ENCODE data around the gene TMCO6.
"Not testable (repeated sequence)": the region's sequence is repeated elsewhere in the genome, so short reads cannot be mapped to it uniquely, and the experiment has no call there.

TMCO6 gene

GRCh38 chr5:140607031-140607430 lies 32.2 kb upstream of the TMCO6 start:
- POLR2A ChIA-PET = no interaction called here
- H3K9me3 ChIP-seq (ENCODE audit: control extremely low read depth in 1 of 5, control insufficient read depth in 4 of 5, insufficient read depth in 2 of 5, low read depth in 1 of 5, low read length in 4 of 5) = peaks cover 0 to 2% (median 0%) of the 10 kb centered on the region in 5 experiments
- H3K27me3 ChIP-seq (replicated peaks in 2 of 5; ENCODE audit: control insufficient read depth in 4 of 5, insufficient read depth in 5 of 5, low read length in 4 of 5) = peaks cover 0 to 8% (median 2%) of the 10 kb centered on the region in 5 experiments
- no peaks in the 10 kb centered on the region for H3K36me3 ChIP-seq (ENCODE audit: control insufficient read depth in 4 of 4, insufficient read depth in 4 of 4, low read length in 3 of 4)
- peaks cover 5 to 29% (median 18%) of the 10 kb centered on the region in 4 experiments for H3K4me1 ChIP-seq (ENCODE audit: control extremely low read depth in 1 of 4, control insufficient read depth in 4 of 4, insufficient read depth in 4 of 4, low read length in 3 of 4)
- no peak overlapping the region for H3K4me3 ChIP-seq (ENCODE audit: control insufficient read depth in 1 of 7, extremely low read depth in 1 of 7, insufficient read depth in 4 of 7, low read depth in 2 of 7, low read length in 6 of 7)
- CTCF ChIA-PET = interaction anchor here (1.0 kb wide), 1 partner anchor 30 kb away, joined by 3 read pairs; no protein-coding TSS in a partner anchor
- WGBS (ENCODE audit: insufficient coverage) = no CpG with 5 or more reads among the region's 2 CpGs
- H3K27ac ChIP-seq (ENCODE audit: insufficient read depth in 1 of 2, low read depth in 1 of 2, low read length in 2 of 2, poor library complexity in 1 of 2, severe bottlenecking in 2 of 2) = no peak overlapping the region
- DNase-seq = no peak

GRCh38 chr5:140608722-140609121 lies 30.5 kb upstream of the TMCO6 start:
- Histone ChIP-seq H3K4me3 (ENCODE audit: control insufficient read depth in 1 of 7, extremely low read depth in 1 of 7, insufficient read depth in 4 of 7, low read depth in 2 of 7, low read length in 6 of 7) (peak overlapping the region in 1 of 7 experiments; percentile 49), H3K4me1 (ENCODE audit: control extremely low read depth in 1 of 4, control insufficient read depth in 4 of 4, insufficient read depth in 4 of 4, low read length in 3 of 4) (peaks cover 12 to 38% (median 28%) of the 10 kb centered on the region in 4 experiments), H3K36me3 (ENCODE audit: control insufficient read depth in 4 of 4, insufficient read depth in 4 of 4, low read length in 3 of 4) (no peaks in the 10 kb centered on the region), H3K9me3 (ENCODE audit: control extremely low read depth in 1 of 5, control insufficient read depth in 4 of 5, insufficient read depth in 2 of 5, low read depth in 1 of 5, low read length in 4 of 5) (peaks cover 0 to 2% (median 0%) of the 10 kb centered on the region in 5 experiments), H3K27ac (ENCODE audit: insufficient read depth in 1 of 2, low read depth in 1 of 2, low read length in 2 of 2, poor library complexity in 1 of 2, severe bottlenecking in 2 of 2) (no peak overlapping the region), H3K27me3 (replicated peaks in 2 of 5; ENCODE audit: control insufficient read depth in 4 of 5, insufficient read depth in 5 of 5, low read length in 4 of 5) (peaks cover 0 to 8% (median 2%) of the 10 kb centered on the region in 5 experiments)
- DNase-seq = no peak
- POLR2A ChIA-PET = no interaction called here
- CTCF ChIA-PET = interaction anchor here (1.0 to 2.5 kb wide), 7 partner anchors 9 to 37 kb away, joined by 3 to 6 read pairs (median 4); no protein-coding TSS in a partner anchor

GRCh38 chr5:140609126-140609525 lies 30.1 kb upstream of the TMCO6 start:
- DNase-seq = peak in 2 of 3 donors; percentile 57 to 67
- H3K27me3 ChIP-seq (replicated peaks in 2 of 5; ENCODE audit: control insufficient read depth in 4 of 5, insufficient read depth in 5 of 5, low read length in 4 of 5) = peaks cover 0 to 8% (median 2%) of the 10 kb centered on the region in 5 experiments
- H3K4me3 ChIP-seq (ENCODE audit: control insufficient read depth in 1 of 7, extremely low read depth in 1 of 7, insufficient read depth in 4 of 7, low read depth in 2 of 7, low read length in 6 of 7) = peak overlapping the region in 1 of 7 experiments; percentile 49
- no peaks in the 10 kb centered on the region for H3K36me3 ChIP-seq (ENCODE audit: control insufficient read depth in 4 of 4, insufficient read depth in 4 of 4, low read length in 3 of 4)
- H3K9me3 ChIP-seq (ENCODE audit: control extremely low read depth in 1 of 5, control insufficient read depth in 4 of 5, insufficient read depth in 2 of 5, low read depth in 1 of 5, low read length in 4 of 5) = peaks cover 0 to 2% (median 0%) of the 10 kb centered on the region in 5 experiments
- WGBS (ENCODE audit: insufficient coverage) = 80% methylated on average over 1 of the region's 4 CpGs
- no peak overlapping the region for H3K27ac ChIP-seq (ENCODE audit: insufficient read depth in 1 of 2, low read depth in 1 of 2, low read length in 2 of 2, poor library complexity in 1 of 2, severe bottlenecking in 2 of 2)
- POLR2A ChIA-PET = no interaction called here
- peaks cover 12 to 38% (median 28%) of the 10 kb centered on the region in 4 experiments for H3K4me1 ChIP-seq (ENCODE audit: control extremely low read depth in 1 of 4, control insufficient read depth in 4 of 4, insufficient read depth in 4 of 4, low read length in 3 of 4)
- CTCF ChIA-PET = interaction anchor here (1.0 to 2.5 kb wide), 7 partner anchors 9 to 38 kb away, joined by 3 to 6 read pairs (median 4); no protein-coding TSS in a partner anchor

GRCh38 chr5:140611020-140611521 lies 28.2 kb upstream of the TMCO6 start:
- POLR2A ChIA-PET = interaction anchor here (0.8 kb wide), 1 partner anchor 15 kb away, joined by 4 read pairs; no protein-coding TSS in a partner anchor
- Histone ChIP-seq H3K4me3 (ENCODE audit: control insufficient read depth in 1 of 7, extremely low read depth in 1 of 7, insufficient read depth in 4 of 7, low read depth in 2 of 7, low read length in 6 of 7) (peak overlapping the region in 1 of 7 experiments; percentile 30), H3K4me1 (ENCODE audit: control extremely low read depth in 1 of 4, control insufficient read depth in 4 of 4, insufficient read depth in 4 of 4, low read length in 3 of 4) (peaks cover 12 to 38% (median 28%) of the 10 kb centered on the region in 4 experiments), H3K27ac (ENCODE audit: insufficient read depth in 1 of 2, low read depth in 1 of 2, low read length in 2 of 2, poor library complexity in 1 of 2, severe bottlenecking in 2 of 2) (no peak overlapping the region), H3K27me3 (replicated peaks in 2 of 5; ENCODE audit: control insufficient read depth in 4 of 5, insufficient read depth in 5 of 5, low read length in 4 of 5) (peaks cover 0 to 17% (median 2%) of the 10 kb centered on the region in 5 experiments), H3K36me3 (ENCODE audit: control insufficient read depth in 4 of 4, insufficient read depth in 4 of 4, low read length in 3 of 4) (no peaks in the 10 kb centered on the region), H3K9me3 (ENCODE audit: control extremely low read depth in 1 of 5, control insufficient read depth in 4 of 5, insufficient read depth in 2 of 5, low read depth in 1 of 5, low read length in 4 of 5) (peaks cover 0 to 2% (median 0%) of the 10 kb centered on the region in 5 experiments)
- WGBS (ENCODE audit: insufficient coverage) = no CpG with 5 or more reads among the region's 2 CpGs
- peak; percentile 50 to 74 (median 55) for DNase-seq
- CTCF ChIA-PET = interaction anchor here (0.7 to 2.2 kb wide), 3 partner anchors 35 to 63 kb away, joined by 3 to 6 read pairs (median 5); partner anchors contain the start of gene EIF4EBP3

- WGBS (ENCODE audit: insufficient coverage) = 100% methylated on average over 1 of the region's 3 CpGs
- ChIA-PET POLR2A (no interaction called here), CTCF (interaction anchor here (1.1 kb wide), 2 partner anchors 10 to 74 kb away, joined by 3 to 6 read pairs; partner anchors contain the start of gene CD14)
- DNase-seq = no peak
- no peaks in the 10 kb centered on the region for H3K36me3 ChIP-seq (ENCODE audit: control insufficient read depth in 4 of 4, insufficient read depth in 4 of 4, low read length in 3 of 4)
- no peak overlapping the region for H3K4me3 ChIP-seq (ENCODE audit: control insufficient read depth in 1 of 7, extremely low read depth in 1 of 7, insufficient read depth in 4 of 7, low read depth in 2 of 7, low read length in 6 of 7)
- H3K27ac ChIP-seq (ENCODE audit: insufficient read depth in 1 of 2, low read depth in 1 of 2, low read length in 2 of 2, poor library complexity in 1 of 2, severe bottlenecking in 2 of 2) = no peak overlapping the region
- H3K27me3 ChIP-seq (replicated peaks in 2 of 5; ENCODE audit: control insufficient read depth in 4 of 5, insufficient read depth in 5 of 5, low read length in 4 of 5) = peaks cover 0 to 41% (median 16%) of the 10 kb centered on the region in 5 experiments
- H3K9me3 ChIP-seq (ENCODE audit: control extremely low read depth in 1 of 5, control insufficient read depth in 4 of 5, insufficient read depth in 2 of 5, low read depth in 1 of 5, low read length in 4 of 5) = peaks cover 0 to 14% (median 2%) of the 10 kb centered on the region in 5 experiments
- H3K4me1 ChIP-seq (ENCODE audit: control extremely low read depth in 1 of 4, control insufficient read depth in 4 of 4, insufficient read depth in 4 of 4, low read length in 3 of 4) = no peaks in the 10 kb centered on the region
These were observed 16.9 kb upstream of the TMCO6 start for GRCh38 chr5:140622301-140622700.

- H3K4me3 ChIP-seq (ENCODE audit: control insufficient read depth in 1 of 7, extremely low read depth in 1 of 7, insufficient read depth in 4 of 7, low read depth in 2 of 7, low read length in 6 of 7); POLR2A ChIA-PET; H3K36me3 ChIP-seq (ENCODE audit: control insufficient read depth in 4 of 4, insufficient read depth in 4 of 4, low read length in 3 of 4); DNase-seq; H3K27ac ChIP-seq (ENCODE audit: insufficient read depth in 1 of 2, low read depth in 1 of 2, low read length in 2 of 2, poor library complexity in 1 of 2, severe bottlenecking in 2 of 2); H3K4me1 ChIP-seq (ENCODE audit: control extremely low read depth in 1 of 4, control insufficient read depth in 4 of 4, insufficient read depth in 4 of 4, low read length in 3 of 4): not testable (repeated sequence)
- H3K9me3 ChIP-seq (ENCODE audit: control extremely low read depth in 1 of 5, control insufficient read depth in 4 of 5, insufficient read depth in 2 of 5, low read depth in 1 of 5, low read length in 4 of 5) = peaks cover 0 to 18% (median 2%) of the 10 kb centered on the region in 5 experiments
- CTCF ChIA-PET = interaction anchor here (0.5 to 1.1 kb wide), 2 partner anchors 10 to 79 kb away, joined by 3 to 6 read pairs; partner anchors contain the start of gene CD14
- H3K27me3 ChIP-seq (replicated peaks in 2 of 5; ENCODE audit: control insufficient read depth in 4 of 5, insufficient read depth in 5 of 5, low read length in 4 of 5) = peaks cover 0 to 35% (median 11%) of the 10 kb centered on the region in 5 experiments
These were observed 16.2 kb upstream of the TMCO6 start for GRCh38 chr5:140623061-140623460.

GRCh38 chr5:140624886-140625285 lies 14.4 kb upstream of the TMCO6 start:
- H3K27ac ChIP-seq (ENCODE audit: insufficient read depth in 1 of 2, low read depth in 1 of 2, low read length in 2 of 2, poor library complexity in 1 of 2, severe bottlenecking in 2 of 2); DNase-seq; H3K4me3 ChIP-seq (ENCODE audit: control insufficient read depth in 1 of 7, extremely low read depth in 1 of 7, insufficient read depth in 4 of 7, low read depth in 2 of 7, low read length in 6 of 7); H3K4me1 ChIP-seq (ENCODE audit: control extremely low read depth in 1 of 4, control insufficient read depth in 4 of 4, insufficient read depth in 4 of 4, low read length in 3 of 4); H3K36me3 ChIP-seq (ENCODE audit: control insufficient read depth in 4 of 4, insufficient read depth in 4 of 4, low read length in 3 of 4); POLR2A ChIA-PET: not testable (repeated sequence)
- Histone ChIP-seq H3K9me3 (ENCODE audit: control extremely low read depth in 1 of 5, control insufficient read depth in 4 of 5, insufficient read depth in 2 of 5, low read depth in 1 of 5, low read length in 4 of 5) (peaks cover 1 to 23% (median 5%) of the 10 kb centered on the region in 5 experiments), H3K27me3 (replicated peaks in 2 of 5; ENCODE audit: control insufficient read depth in 4 of 5, insufficient read depth in 5 of 5, low read length in 4 of 5) (peaks cover 0 to 34% (median 7%) of the 10 kb centered on the region in 5 experiments)
- CTCF ChIA-PET = interaction anchor here (1.0 to 1.2 kb wide), 3 partner anchors 9 to 50 kb away, joined by 3 read pairs; no protein-coding TSS in a partner anchor
- WGBS (ENCODE audit: insufficient coverage) = 97% methylated on average over 8 of the region's 10 CpGs

Data from common myeloid progenitor, CD34-positive (primary cell).